Type B pancreatic cell (in vitro differentiated cells): ENCODE measurements around the gene LTBP1. TPM values are rescaled to one million over a fixed set of nuclear protein-coding genes. Genes with fewer than 3 reads are reported as not detected.

Experiments
- DNase-seq: peaks from one replicate; pipeline ENCODE4 v3.0.0; 2021; ENCODE audit warnings: mixed read lengths; ENCODE audit not compliant: unreplicated experiment; ENCODE audit errors: extremely low spot score
- H3K27ac Mint-ChIP-seq: 2 replicates; pipeline ENCODE4 v1.8.0; 2021; ENCODE audit warnings: mild to moderate bottlenecking, mixed read lengths
- H3K27me3 Mint-ChIP-seq: 2 replicates; pipeline ENCODE4 v1.8.0; 2021; ENCODE audit warnings: mixed read lengths
- H3K36me3 Mint-ChIP-seq: 2 replicates; pipeline ENCODE4 v1.8.0; 2021; ENCODE audit warnings: mixed read lengths
- H3K4me1 Mint-ChIP-seq: one replicate; pipeline ENCODE4 v1.8.0; 2021; ENCODE audit warnings: mixed read lengths; ENCODE audit not compliant: unreplicated experiment
- H3K4me3 Mint-ChIP-seq: 2 replicates; pipeline ENCODE4 v1.8.0; 2021; ENCODE audit warnings: mild to moderate bottlenecking, mixed read lengths
- H3K9me3 Mint-ChIP-seq: 2 replicates; pipeline ENCODE4 v1.8.0; 2021; ENCODE audit warnings: mixed read lengths
- total RNA-seq: library from RNA; stranded (reverse); gene quantifications from 2 replicates; pipeline ENCODE4 v1.2.1, GENCODE V29; 2021; ENCODE audit warnings: low replicate concordance
- TF ChIP-seq, protein P1 (sequence below): fragments of 200-600 bp; sonication (generic); conservative IDR thresholded peaks from 2 replicates; pipeline ENCODE4 v1.5.0; 2021; ENCODE audit warnings: antibody characterized with exemption, mild to moderate bottlenecking

The LTBP1 gene
- total RNA-seq, 1 donor from 2014 or later, result 53.3 TPM

DNA sequence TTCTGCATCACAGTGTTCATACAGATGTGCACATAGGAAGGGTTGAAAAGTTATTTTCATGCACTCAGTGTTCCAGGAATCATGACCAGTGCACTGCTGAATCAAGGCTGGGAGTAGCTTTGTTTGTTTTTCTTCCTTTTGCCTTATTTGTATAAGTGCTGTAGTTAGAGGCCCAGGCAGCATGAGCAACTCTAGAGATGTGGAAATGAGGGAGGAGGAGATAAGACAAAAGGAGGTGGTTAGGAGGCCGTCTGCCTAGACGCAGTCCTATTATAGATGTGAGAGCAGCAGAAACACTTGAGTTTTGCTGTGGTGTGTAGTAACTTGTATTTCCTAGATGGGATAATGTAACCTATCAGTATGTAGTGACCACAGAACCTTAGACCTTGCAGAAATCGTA, 265.4 kb downstream of the LTBP1 start:
- TF ChIP-seq, protein P1, sequence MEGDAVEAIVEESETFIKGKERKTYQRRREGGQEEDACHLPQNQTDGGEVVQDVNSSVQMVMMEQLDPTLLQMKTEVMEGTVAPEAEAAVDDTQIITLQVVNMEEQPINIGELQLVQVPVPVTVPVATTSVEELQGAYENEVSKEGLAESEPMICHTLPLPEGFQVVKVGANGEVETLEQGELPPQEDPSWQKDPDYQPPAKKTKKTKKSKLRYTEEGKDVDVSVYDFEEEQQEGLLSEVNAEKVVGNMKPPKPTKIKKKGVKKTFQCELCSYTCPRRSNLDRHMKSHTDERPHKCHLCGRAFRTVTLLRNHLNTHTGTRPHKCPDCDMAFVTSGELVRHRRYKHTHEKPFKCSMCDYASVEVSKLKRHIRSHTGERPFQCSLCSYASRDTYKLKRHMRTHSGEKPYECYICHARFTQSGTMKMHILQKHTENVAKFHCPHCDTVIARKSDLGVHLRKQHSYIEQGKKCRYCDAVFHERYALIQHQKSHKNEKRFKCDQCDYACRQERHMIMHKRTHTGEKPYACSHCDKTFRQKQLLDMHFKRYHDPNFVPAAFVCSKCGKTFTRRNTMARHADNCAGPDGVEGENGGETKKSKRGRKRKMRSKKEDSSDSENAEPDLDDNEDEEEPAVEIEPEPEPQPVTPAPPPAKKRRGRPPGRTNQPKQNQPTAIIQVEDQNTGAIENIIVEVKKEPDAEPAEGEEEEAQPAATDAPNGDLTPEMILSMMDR, result no peak
- peaks cover 13% of the 10 kb centered on the region for H3K9me3 Mint-ChIP-seq
- H3K27me3 Mint-ChIP-seq, result no peaks in the 10 kb centered on the region
- DNase-seq, result no peak
- H3K36me3 Mint-ChIP-seq, result peaks cover 7% of the 10 kb centered on the region
- no peak overlapping the region for H3K27ac Mint-ChIP-seq
- no peak overlapping the region for H3K4me3 Mint-ChIP-seq
- H3K4me1 Mint-ChIP-seq, result peaks cover 42% of the 10 kb centered on the region

DNA sequence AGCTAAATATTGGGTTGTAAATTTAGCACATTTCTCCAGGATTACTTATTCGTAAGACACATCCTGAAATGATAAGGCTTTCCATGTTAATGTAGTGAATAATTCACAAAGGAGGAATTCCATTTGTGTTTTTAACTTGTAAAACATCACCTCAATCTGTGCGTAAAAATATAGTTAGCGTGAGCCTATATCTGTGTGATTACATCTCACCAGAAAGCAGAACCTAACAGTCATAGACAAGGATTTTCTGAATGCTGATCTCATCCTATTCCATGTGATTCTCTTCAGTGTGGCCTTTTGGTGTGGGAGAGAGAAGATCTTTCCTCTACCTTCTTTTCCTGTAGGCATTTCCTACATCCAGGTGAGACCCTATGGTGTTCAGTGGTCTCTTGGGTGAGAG, 266.5 kb downstream of the LTBP1 start:
- no peak overlapping the region for H3K27ac Mint-ChIP-seq
- peaks cover 12% of the 10 kb centered on the region for H3K9me3 Mint-ChIP-seq
- H3K36me3 Mint-ChIP-seq, result peaks cover 7% of the 10 kb centered on the region
- DNase-seq, result no peak
- peaks cover 43% of the 10 kb centered on the region for H3K4me1 Mint-ChIP-seq
- H3K4me3 Mint-ChIP-seq, result no peak overlapping the region
- TF ChIP-seq, protein P1, result no peak
- H3K27me3 Mint-ChIP-seq, result no peaks in the 10 kb centered on the region

DNA sequence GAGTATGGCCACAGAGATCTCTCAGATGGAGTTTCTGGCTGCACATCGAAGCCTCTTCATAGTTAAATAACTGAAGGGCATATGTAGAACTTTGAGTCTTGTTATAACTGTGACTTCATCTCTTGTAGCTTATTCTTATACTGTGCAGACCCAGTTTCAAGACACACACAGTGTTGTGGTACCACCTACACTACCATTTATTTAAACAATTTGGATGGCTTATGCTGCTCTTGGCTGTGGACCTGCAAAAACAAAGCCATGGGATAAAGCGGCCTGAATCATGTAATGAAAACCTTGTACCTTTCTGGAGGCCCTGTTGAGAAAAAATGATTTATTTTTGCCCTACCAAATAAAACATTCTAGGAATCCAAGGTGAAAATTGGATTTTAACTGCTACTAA, 266.9 kb downstream of the LTBP1 start:
- DNase-seq, result no peak
- no peak overlapping the region for H3K27ac Mint-ChIP-seq
- H3K4me1 Mint-ChIP-seq, result peaks cover 43% of the 10 kb centered on the region

DNA sequence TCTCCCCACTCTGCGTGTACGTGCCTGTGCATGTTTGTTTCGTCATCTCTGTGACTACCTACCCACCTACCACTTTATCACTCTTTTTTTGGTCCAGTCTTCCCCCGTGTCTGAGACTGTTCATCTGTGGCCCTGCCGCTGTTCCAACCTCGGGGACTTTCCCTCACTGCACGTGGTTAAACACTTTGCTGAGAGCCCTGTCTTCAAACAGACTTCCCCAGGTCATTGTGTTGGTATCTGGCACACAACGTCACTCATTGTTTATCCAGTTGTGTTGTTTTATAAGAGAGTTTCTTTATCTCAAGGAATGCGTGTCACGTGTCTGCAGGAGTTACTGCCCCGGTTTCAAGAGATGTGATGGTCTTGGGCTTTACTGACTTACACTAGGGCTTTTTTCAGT, 267.7 kb downstream of the LTBP1 start:
- H3K36me3 Mint-ChIP-seq, result peaks cover 4% of the 10 kb centered on the region
- no peaks in the 10 kb centered on the region for H3K27me3 Mint-ChIP-seq
- DNase-seq, result no peak
- peak overlapping the region; percentile 45 for H3K27ac Mint-ChIP-seq
- peaks cover 41% of the 10 kb centered on the region for H3K4me1 Mint-ChIP-seq
- H3K4me3 Mint-ChIP-seq, result no peak overlapping the region
- TF ChIP-seq, protein P1, result no peak
- peaks cover 5% of the 10 kb centered on the region for H3K9me3 Mint-ChIP-seq

More for the DNA sequence above, 266.9 kb downstream of the LTBP1 start:
- Mint-ChIP-seq H3K4me3 (no peak overlapping the region), H3K36me3 (peaks cover 4% of the 10 kb centered on the region), H3K9me3 (peaks cover 8% of the 10 kb centered on the region), H3K27me3 (no peaks in the 10 kb centered on the region)
- TF ChIP-seq, protein P1, result no peak

DNA sequence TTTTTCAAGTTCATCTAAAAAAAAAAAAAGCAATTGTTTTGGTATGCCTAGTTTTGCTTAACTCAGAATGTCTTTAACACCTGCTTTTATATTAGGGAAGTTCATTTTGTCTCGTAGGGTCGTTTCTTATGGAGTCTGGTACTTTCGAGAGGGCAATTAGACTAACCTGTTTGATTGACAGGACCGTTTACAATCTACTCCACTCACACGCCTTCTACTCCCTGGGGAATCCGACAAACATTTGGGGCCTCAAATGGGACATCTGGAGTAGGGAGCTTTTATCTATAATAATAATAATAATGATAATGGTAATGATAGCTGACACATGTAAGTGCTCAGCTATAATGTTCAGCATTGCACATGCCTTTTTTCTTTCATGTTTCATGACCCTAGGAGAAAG, 268.1 kb downstream of the LTBP1 start:
- DNase-seq, result no peak
- H3K36me3 Mint-ChIP-seq, result peaks cover 8% of the 10 kb centered on the region
- no peak overlapping the region for H3K4me3 Mint-ChIP-seq
- H3K9me3 Mint-ChIP-seq, result peaks cover 5% of the 10 kb centered on the region
- H3K27ac Mint-ChIP-seq, result no peak overlapping the region
- TF ChIP-seq, protein P1, result no peak
- H3K4me1 Mint-ChIP-seq, result peaks cover 41% of the 10 kb centered on the region
- H3K27me3 Mint-ChIP-seq, result no peaks in the 10 kb centered on the region

DNA sequence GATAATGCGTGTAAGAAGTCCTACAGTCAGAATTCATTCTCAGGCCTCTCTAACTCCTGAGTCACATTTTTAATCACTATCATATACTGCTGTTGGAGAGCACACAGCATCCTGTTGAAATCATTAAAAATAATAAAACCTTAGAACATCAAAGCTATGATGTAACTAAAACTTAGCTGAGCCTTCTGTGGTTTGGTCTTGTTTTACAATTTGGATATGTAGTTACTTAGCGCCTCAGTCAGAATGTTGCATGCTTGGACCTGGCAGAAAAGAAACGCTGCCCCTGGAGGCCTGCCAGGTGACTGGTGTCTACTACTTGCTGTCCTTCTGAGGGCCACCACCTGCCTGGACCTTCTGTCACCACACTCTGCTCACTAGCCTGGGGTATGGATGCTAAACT, 268.5 kb downstream of the LTBP1 start:
- DNase-seq, result no peak
- Mint-ChIP-seq H3K9me3 (peaks cover 5% of the 10 kb centered on the region), H3K36me3 (peaks cover 8% of the 10 kb centered on the region), H3K27me3 (no peaks in the 10 kb centered on the region), H3K27ac (no peak overlapping the region), H3K4me1 (peaks cover 37% of the 10 kb centered on the region), H3K4me3 (no peak overlapping the region)
- TF ChIP-seq, protein P1, result no peak
